DMS 273 (cell line): ENCODE data around the gene EEF1AKMT3.

Experiments used
- DNase-seq: peaks from one replicate; lab custom pipeline; 2025; ENCODE audit not compliant: unreplicated experiment; lab: John Stamatoyannopoulos, UW

Gene EEF1AKMT3

GRCh38 chr12:57750561-57751431, 21.6 kb upstream of the EEF1AKMT3 start:
- no peak for DNase-seq

DNA sequence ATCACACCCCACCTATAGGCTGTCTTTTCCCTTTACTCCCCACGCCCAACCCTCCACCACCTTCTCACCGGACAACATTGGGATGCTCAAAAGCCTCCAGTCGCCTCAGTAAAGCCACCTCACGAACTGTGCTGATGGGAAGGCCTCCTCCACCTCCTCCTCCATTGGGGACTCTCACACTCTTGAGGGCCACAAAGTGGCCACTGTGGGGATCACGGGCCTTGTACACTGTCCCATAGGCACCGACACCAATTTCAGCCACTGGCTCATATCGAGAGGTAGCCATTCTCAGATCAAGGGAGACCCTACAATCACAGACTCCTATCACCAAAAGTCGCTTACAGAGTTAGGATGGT, 21.0 kb upstream of the EEF1AKMT3 start:
- no peak for DNase-seq

DNA sequence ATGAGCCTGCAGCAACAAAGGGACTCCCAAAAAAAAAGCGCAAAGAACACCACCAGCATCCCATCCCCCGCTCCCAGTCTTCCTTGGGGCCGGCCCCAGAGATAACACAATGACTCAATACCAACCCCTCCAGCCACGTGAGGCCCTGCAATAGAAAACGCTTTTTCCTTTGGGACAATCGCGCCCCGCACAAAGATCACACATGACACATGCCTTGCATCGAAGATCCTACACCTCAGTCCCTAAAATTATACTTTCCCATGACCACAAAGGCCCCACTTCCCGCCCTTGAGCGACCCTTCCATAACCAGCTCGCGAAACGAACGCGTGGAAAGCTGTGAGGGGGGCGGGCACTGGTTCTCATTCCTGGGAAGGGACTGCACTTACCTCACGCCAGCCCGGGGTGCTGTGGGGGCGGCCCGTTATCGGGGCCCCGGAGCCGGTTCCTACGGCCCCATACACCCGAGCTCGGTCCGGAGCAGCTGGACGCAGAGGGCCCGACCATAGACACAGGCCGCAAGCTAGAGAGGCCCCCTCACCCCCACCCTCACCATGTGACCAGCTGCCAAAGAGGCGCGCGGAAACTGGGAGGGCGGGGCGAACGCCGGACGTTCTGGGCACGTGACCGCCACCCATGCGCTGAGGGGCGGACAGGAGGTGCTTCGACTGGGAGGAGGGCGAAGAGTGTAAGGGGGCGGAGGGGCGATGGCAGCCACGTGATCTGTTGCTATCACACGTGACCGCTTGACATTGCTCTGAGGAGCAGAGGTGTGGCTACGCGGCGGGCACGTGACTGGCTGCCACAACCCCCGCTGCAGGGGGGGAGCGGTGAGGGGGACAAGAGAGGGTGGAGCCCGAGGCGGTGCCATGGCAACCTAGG, 20.4 kb upstream of the EEF1AKMT3 start, which contains the start of gene CDK4:
Gene CDK4 (minus strand): TSS at position 523 of the 880 bp plus-strand sequence. CDS start 593 bp downstream, outside the sequence.
- DNase-seq = peak; percentile 99

DNA sequence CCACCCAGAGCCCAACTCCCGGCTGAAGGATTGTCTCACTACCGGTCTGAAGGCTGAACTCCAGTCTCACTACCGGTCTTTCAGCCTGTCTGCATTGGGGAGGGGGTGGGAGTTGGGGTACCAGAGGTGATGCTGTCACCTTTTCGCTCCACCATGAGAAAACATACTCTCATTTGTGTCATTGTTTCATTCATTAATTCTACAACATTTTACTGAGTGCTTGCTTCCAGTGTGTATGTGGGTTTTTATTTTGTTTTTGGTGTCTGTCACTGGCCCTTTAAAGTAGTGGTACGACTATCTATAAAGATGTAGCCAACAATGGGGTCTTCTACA, 19.8 kb upstream of the EEF1AKMT3 start:
- no peak for DNase-seq

GRCh38 chr12:57753756-57754337, 18.6 kb upstream of the EEF1AKMT3 start:
- DNase-seq = no peak

DNA sequence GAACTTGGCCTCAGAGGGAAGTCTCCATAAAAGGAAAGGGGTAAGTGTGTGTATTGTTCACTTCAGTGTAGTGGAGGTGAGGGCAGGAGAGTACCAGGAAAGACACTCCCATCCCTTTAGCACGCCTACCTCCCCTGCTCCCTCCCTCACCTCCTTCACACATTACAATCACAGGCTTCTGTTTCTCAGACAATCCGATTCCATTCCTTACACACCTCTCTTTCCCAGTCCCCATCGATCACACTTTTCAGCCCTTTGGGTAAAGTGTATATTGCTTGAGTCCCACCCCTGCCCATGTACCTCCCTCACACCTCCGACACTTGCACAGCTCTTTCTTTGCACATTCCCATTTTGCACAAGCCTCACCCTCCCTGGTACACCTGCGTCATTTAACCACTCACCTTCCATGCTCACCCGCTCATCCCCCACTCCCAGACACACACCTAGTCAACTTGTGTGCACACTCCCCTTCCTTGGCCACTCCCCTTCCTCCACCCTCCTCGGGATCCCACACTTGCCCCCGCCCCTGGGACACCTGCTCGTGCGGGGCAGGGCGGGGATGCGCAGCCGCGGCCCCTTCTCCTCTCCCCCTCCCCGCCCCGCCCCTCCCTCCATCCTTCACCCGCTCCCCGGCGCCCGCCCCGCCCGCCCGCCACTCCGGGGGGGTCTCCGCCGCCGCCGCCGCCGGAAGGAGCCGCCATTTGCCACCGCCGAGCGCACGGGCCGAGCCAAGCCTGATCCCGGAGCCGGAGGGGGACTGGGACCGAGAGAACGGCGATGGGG, 17.8 kb upstream of the EEF1AKMT3 start, which contains the start of gene MARCHF9:
Gene MARCHF9 (plus strand): TSS at position 693 of the 783 bp plus-strand sequence. CDS start 426 bp downstream, outside the sequence.
- DNase-seq = peak; percentile 71

DNA sequence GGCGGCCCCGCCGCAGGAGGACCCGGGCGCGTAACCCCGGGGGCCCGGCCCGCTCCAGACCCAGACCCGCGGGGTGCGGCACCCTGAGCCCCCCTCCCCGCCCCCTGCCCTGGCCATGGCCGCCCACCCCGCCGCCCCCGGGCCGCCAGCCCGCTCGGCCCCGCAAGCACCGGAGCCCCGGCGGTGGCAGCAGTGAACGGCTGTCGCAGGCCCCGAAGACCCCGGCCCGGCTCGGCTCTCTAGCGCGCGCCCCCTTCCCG, 17.3 kb upstream of the EEF1AKMT3 start:
- DNase-seq = no peak

DNA sequence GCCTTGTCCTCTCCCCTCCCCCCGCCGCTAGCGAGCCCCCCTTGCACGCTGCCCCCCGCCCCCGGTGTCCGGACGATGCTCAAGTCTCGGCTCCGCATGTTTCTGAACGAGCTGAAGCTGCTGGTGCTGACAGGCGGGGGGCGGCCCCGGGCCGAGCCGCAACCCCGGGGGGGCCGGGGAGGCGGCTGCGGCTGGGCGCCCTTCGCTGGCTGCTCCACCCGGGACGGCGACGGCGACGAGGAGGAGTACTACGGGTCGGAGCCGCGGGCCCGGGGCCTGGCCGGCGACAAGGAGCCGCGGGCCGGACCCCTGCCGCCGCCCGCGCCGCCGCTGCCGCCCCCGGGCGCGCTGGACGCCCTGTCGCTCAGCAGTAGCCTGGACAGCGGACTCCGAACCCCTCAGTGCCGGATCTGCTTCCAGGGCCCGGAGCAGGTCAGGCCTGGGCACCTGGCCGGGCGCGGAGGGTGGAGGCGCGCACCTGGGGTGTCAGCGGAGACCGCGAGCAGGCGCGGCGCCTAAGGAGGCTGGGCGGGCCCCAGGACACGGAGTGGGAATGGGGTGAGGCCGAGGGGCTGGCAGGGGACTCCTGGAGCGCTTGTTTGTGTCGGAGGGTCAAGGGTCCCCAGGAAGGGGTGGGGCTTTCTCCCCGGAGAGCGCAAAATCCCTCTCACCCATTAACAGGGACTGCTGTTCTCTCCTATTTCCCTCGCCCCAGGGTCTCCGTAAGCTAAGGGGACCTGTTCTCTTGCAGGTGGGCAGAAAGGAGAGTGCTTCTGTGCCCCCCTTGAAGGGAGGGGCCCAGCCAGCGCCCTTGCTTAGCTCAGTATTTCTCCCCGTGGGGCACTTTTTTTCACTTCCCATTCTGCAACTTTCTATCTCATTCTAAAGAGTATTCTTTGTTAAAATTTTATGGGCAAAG, 16.7 kb upstream of the EEF1AKMT3 start:
- peak; percentile 34 for DNase-seq

GRCh38 chr12:57756406-57757341, 15.7 kb upstream of the EEF1AKMT3 start:
- peak; percentile 28 for DNase-seq

GRCh38 chr12:57757771-57758170, 14.6 kb upstream of the EEF1AKMT3 start:
- no peak for DNase-seq

DNA sequence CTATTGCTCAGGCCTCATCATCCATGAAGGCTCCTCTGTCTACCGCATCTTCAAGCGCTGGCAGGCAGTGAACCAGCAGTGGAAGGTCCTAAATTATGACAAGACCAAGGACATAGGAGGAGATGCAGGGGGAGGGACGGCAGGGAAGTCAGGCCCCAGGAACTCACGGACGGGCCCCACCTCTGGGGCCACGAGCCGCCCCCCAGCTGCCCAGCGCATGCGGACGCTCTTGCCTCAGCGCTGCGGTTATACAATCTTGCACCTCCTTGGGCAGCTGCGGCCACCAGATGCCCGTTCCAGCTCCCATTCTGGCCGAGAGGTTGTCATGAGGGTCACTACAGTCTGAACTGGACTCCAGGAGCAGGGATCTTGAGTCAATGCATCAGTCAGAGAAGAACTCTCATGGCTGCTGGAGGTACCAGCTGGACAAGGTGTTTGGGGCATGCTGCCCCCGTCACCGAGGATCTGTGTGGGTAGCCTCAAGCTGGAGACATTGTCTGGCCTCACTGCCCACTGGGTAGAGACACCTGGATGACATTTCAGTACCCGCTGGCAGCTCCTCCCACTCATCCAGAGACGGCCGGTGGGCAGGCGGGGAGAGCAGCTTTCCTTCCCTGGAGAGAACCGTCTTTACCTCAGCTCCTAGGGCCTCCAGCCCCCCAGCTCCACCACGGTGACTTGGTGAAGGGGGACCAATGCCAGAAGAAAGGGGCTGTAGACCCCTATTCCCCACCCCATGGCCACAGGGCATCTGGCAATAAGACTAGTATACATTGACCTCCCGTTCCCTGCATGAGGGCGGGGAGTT, 13.7 kb upstream of the EEF1AKMT3 start:
- DNase-seq = no peak

DNA sequence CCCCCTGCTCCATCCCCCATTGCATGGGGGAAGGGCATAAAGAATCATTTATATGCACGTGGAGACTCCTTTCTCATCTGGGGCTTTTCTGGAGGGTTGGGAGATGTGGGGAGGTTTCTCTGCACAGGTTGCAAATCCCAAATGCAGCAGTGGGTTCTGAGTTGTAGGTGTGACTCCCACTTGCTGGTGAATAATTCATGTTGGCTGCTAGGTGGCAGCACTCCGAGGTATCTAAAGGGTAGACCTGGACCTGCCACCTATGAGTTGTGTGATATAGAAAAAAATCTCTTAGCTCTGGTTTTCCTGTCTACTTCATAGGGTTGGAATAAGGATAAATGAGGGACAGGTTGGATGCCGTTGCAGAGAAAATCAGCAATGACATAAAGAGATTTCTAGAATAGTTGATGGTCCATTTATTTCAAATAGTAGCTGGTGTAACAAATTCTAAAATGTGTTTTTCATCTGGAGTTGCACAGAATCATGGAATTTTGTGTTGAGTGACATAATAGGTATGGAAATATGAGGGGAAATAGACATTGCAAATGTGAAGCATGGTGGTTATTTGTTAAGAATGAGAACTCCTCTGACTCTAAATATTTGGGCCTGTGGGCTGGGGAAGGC, 12.9 kb upstream of the EEF1AKMT3 start:
- DNase-seq = peak; percentile 43

DNA sequence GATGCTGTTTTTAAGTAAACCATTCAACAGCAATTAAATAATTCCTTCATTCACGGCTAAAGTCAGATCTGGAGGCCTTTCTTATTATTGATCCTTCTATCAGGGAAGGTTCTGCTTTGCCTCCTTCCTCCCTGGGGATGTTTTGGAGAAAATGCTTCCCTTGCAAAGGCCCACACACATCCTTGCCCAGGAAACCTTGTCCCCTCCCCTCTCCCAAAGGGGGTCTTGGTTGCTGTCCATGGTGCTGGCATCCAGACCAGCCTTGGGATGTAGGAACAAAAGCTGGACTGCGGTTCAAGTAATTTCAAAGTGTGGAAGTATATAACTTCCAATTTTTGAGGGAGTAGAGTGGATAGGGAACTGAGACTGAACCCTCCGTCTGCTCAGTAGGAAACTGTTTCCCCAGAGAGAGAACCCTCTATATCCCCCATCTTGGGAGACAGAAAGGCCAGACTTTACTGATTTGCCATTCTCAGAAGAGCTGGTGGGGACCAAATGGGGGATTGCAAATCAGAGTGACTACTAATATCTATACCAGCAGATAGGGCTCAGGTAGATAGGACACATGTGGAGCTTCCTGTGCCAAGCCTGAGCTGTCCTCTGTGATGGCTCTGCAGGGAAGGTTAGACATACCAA, 11.9 kb upstream of the EEF1AKMT3 start:
- no peak for DNase-seq

- no peak for DNase-seq
Measured at GRCh38 chr12:57761391-57761998, 10.9 kb upstream of the EEF1AKMT3 start.

GRCh38 chr12:57762463-57762862, 10.0 kb upstream of the EEF1AKMT3 start:
- DNase-seq = no peak

DNA sequence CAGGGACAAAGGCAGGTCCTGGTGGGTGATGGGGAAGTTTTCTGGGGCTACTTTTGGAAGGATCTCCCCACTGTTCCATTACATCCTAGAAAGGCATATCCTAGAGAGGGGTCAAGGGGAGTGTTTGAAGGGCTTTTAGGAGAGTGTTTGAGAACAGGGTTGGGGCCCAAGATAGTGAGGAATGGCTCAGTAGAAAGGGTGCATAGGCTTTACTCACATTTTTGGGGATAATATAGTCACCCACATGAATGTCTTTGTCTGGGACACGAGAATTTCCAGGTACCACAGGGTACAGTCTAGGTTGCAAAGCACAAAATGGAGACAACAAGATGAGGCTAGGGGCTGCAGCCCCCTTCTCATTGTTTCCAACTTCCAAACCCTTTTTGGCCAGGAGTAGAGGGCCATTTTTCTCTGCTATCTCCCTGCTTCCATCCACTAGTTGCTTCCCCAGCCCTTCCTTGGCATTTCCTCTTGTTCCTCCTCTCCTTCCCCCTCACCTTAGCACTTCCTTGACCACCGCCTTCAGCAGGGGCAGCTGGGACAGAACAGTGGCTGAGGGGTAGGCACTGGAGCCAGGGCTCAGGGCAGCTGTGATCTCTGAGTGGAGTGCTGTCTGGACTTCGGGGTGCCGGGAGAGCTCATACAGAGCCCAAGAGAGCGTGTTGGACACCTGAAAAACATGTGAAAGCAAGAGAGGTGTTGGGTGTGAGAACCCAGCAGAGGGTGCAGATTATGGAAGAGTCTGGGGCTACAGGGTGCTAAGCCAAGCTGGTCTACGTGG, 8.3 kb upstream of the EEF1AKMT3 start:
- DNase-seq = no peak
